SJCRH30 (cell line): ENCODE results near the gene PCGF3. TPM values are rescaled to one million over a fixed set of nuclear protein-coding genes. Genes with fewer than 3 reads are reported as not detected.

ENCODE experiments used
- DNase-seq, 2 experiments: peaks; one replicate each; pipeline ENCODE4 v3.0.0-alpha.2; 2015 to 2020
- H3K27ac ChIP-seq: fragments of 250-450 bp; sonication (Bioruptor Pico); 2 replicates; pipeline ENCODE4 v1.5.1; 2020; ENCODE audit warnings: mild to moderate bottlenecking, moderate library complexity
- H3K27me3 ChIP-seq: fragments of 250-450 bp; sonication (Bioruptor Pico); 2 replicates; pipeline ENCODE4 v1.5.1; 2020; ENCODE audit warnings: mild to moderate bottlenecking, moderate library complexity
- H3K36me3 ChIP-seq: fragments of 250-450 bp; sonication (Bioruptor Pico); 2 replicates; pipeline ENCODE4 v1.5.1; 2020; ENCODE audit warnings: mild to moderate bottlenecking, moderate library complexity
- H3K4me1 ChIP-seq: fragments of 250-450 bp; sonication (Bioruptor Pico); 2 replicates; pipeline ENCODE4 v1.5.1; 2020; ENCODE audit warnings: mild to moderate bottlenecking, moderate library complexity
- H3K4me3 ChIP-seq: fragments of 250-450 bp; sonication (Bioruptor Pico); 2 replicates; pipeline ENCODE4 v1.5.1; 2020; ENCODE audit warnings: mild to moderate bottlenecking, moderate library complexity
- H3K9me3 ChIP-seq: fragments of 250-450 bp; sonication (Bioruptor Pico); replicated peaks from 2 replicates; pipeline ENCODE4 v1.5.1; 2020; ENCODE audit warnings: mild to moderate bottlenecking, moderate library complexity
- total RNA-seq: library from RNA; depleted of rRNA; stranded (reverse); fragments of >200 nt; shearing (Covaris generic); gene quantifications from 2 replicates; pipeline ENCODE4 v1.2.3, GENCODE V29; 2014

Gene PCGF3
- total RNA-seq, 1 experiment from 2014 or later, result 60.4 TPM

DNA sequence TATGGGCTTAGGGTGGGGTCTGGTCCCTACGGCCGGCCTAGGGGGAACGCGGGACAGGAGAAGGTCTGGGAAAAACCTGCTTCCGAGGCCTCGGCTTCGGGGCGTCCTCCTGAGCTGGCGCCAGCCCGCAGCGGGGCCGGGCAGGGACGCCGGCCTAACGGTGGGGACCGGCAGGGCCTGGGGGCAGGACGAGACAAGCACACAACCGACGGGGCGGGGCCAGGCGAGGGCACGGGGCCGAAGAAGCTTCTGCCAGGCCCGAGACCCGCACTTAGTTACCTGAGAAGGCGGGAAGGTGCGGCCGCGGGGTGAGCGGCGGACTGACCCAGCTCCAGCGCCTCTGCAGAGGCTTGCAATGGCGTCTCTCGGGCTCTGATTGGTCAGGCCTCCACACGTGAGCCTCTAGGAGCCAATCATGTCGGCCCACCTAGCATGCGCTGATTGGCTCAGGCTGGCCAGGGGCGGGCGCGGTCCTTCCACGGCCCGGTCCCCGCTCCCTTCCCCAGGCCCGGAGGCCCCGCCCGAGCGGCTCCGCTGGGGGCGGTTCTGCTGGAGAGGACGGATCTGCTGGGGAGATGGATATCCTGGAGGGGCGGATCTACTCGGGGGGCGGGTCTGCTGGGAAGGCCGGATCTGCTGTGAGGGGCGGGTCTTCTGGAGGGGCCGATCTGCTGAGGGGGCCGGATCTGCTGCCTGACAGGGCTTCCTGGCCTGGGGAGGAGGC lies 76.0 kb downstream of the PCGF3 start:
- H3K27me3 ChIP-seq, result no peaks in the 10 kb centered on the region
- peak; percentile 99 for DNase-seq
- H3K4me3 ChIP-seq, result peak overlapping the region; percentile 90
- peaks cover 41% of the 10 kb centered on the region for H3K36me3 ChIP-seq
- no peaks in the 10 kb centered on the region for H3K9me3 ChIP-seq
- H3K27ac ChIP-seq, result peak overlapping the region; percentile 88
- no peaks in the 10 kb centered on the region; the same call in 1 of the 2 replicates for H3K4me1 ChIP-seq

- Histone ChIP-seq H3K36me3 (peaks cover 11% of the 10 kb centered on the region), H3K4me1 (no peaks in the 10 kb centered on the region; the same call in 1 of the 2 replicates), H3K4me3 (no peak overlapping the region), H3K27ac (no peak overlapping the region), H3K27me3 (no peaks in the 10 kb centered on the region), H3K9me3 (no peaks in the 10 kb centered on the region)
- no peak for DNase-seq
Measured at GRCh38 chr4:784401-785331, 79.0 kb downstream of the PCGF3 start.

GRCh38 chr4:785332-786073 lies 79.9 kb downstream of the PCGF3 start:
- H3K4me3 ChIP-seq, result no peak overlapping the region
- no peak overlapping the region for H3K27ac ChIP-seq
- H3K4me1 ChIP-seq, result peaks cover 5% of the 10 kb centered on the region
- peaks cover 3% of the 10 kb centered on the region for H3K36me3 ChIP-seq
- DNase-seq, result no peak
- no peaks in the 10 kb centered on the region for H3K27me3 ChIP-seq
- no peaks in the 10 kb centered on the region for H3K9me3 ChIP-seq

DNA sequence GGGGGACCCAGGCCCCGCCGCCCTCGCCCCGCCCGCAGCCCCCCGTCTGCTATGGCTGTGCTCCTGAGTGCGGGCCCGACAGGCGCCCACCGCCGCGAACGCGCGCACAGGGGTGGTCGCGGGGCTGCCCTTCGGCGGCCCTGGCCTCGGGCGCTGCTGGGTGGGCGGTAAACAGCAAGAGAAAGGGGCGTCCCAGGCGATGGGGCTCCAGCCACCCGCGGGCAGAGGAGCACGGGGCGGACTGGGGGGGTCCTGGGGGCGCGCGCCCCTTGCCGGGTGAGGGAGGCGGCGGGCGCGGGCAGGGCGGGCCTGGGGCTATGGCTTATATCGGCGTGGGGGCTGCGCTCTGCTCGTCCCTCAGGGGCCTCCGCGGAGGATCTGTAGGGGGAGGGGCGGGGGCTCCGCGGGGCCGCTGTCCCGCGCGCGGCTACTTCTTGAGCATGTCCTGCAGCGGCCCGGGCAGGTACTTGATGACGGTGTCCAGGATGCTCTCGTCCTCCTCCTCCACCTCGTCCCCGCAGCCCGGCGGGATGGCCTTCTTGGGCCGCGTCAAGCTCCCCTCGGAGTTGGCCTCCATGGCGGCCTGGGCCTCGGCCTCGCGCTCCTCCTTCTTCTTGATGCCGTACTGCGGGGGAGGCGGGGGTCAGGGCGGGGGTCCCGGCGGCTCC lies 80.6 kb downstream of the PCGF3 start:
- Histone ChIP-seq H3K27ac (no peak overlapping the region), H3K4me1 (peaks cover 5% of the 10 kb centered on the region), H3K27me3 (no peaks in the 10 kb centered on the region), H3K36me3 (no peaks in the 10 kb centered on the region), H3K9me3 (no peaks in the 10 kb centered on the region), H3K4me3 (no peak overlapping the region)
- no peak for DNase-seq

DNA sequence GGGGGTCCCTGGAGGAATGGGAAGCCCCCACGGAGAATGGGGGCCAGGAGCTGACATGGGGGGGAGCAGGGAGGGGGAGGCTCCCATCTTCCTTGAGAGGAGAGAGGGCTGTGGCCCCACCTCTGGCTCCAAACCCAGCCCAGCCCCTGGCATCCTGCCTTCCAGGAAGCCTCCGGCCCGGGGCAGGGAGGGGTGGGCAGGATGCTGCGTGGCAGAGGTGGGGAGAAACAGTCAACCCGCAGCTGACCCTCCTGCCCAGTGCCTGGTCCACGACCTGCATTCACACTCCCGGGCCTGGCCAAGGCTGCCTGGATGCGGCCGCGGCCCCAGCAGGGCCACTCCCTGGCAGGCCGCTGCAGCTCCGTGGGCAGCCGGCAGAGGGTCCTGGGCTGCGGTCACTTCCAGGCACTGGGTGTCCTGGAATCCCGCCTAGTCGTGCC lies 81.2 kb downstream of the PCGF3 start:
- Histone ChIP-seq H3K9me3 (no peaks in the 10 kb centered on the region), H3K4me3 (no peak overlapping the region), H3K4me1 (peaks cover 5% of the 10 kb centered on the region), H3K27me3 (no peaks in the 10 kb centered on the region), H3K27ac (no peak overlapping the region), H3K36me3 (no peaks in the 10 kb centered on the region)
- no peak for DNase-seq

DNA sequence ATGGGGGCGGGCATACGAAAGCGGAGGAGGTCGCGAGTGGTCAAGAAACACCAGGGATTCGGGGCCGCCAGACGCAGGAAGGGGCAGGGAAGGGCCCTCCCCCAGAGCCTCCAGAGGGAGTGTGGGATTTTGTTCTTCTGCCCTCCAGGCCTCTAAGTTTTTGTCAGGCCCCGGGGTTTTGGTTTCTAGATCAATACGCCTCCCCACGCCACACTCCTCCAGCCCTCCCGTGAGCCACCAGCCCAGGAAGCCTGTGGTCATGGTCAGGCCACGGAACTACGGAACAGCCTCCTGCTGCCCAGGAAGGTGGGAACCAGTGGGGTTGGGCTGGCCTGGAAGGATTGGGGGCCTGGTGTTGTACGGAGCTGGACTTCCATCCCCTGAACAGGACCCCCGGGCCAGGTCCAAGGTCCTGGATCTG lies 81.9 kb downstream of the PCGF3 start:
- Histone ChIP-seq H3K27ac (no peak overlapping the region), H3K36me3 (no peaks in the 10 kb centered on the region), H3K27me3 (no peaks in the 10 kb centered on the region), H3K9me3 (no peaks in the 10 kb centered on the region), H3K4me1 (peaks cover 5% of the 10 kb centered on the region), H3K4me3 (no peak overlapping the region)
- no peak for DNase-seq

GRCh38 chr4:788006-788635 lies 82.5 kb downstream of the PCGF3 start:
- Histone ChIP-seq H3K4me3 (no peak overlapping the region), H3K36me3 (no peaks in the 10 kb centered on the region), H3K4me1 (peaks cover 5% of the 10 kb centered on the region), H3K9me3 (no peaks in the 10 kb centered on the region), H3K27ac (no peak overlapping the region), H3K27me3 (no peaks in the 10 kb centered on the region)
- DNase-seq, result no peak

DNA sequence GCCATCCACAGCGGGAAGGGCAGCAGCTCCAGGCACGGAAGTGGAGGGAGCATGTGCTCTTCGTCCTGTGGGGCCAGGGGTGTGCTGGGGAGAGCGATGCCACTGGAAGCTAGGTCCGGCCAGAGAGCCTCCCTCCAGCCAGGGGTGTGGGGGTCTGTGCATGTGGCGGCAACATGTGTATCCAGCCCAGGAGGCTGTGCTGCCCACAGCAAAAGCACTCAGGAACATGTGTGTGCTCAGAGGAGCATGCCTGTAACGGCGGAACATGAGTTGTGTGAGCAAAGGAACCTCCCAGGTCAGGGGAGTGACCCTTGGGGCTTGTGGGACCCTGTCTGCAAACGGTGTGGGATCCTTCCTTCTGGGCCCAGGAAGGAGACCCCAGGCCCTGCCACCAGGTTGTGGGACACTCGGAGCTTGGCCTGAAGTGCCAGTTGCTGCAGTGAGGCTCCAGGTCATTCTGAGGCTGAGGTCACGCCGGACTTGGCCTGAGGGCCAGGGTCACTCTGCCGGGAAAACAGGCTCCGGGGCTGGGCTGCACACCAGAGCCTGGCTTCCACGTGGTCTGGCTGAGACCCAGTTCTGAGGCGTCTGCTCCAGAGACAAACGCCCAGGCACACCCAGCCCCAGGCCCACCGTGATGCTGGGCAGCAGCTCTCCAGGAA lies 83.1 kb downstream of the PCGF3 start:
- Histone ChIP-seq H3K27me3 (no peaks in the 10 kb centered on the region), H3K9me3 (no peaks in the 10 kb centered on the region), H3K4me3 (no peak overlapping the region), H3K4me1 (peaks cover 5% of the 10 kb centered on the region), H3K36me3 (no peaks in the 10 kb centered on the region), H3K27ac (no peak overlapping the region)
- no peak for DNase-seq

GRCh38 chr4:789571-790465 lies 84.2 kb downstream of the PCGF3 start:
- no peak overlapping the region for H3K4me3 ChIP-seq
- H3K27me3 ChIP-seq, result no peaks in the 10 kb centered on the region
- no peaks in the 10 kb centered on the region for H3K36me3 ChIP-seq
- no peaks in the 10 kb centered on the region for H3K9me3 ChIP-seq
- H3K4me1 ChIP-seq, result peaks cover 5% of the 10 kb centered on the region
- peak in 1 of 2 experiments; percentile 36 for DNase-seq
- H3K27ac ChIP-seq, result no peak overlapping the region

DNA sequence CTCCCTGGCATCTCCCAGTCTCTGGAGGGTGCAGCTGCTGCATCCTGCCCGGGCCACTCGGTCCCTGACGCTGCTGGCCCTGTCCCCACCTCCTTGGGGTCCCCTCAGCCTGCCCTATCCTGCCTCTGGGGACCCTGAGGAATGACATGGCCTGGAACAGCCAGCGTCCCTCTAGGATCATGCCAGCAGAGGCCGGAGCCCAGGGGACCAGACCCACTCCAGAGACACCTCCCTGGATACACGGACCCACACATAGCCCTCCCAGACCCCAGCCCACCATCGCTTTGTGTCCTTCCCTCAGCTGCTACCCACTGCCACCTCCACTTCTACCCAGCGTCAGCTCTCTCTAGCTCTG lies 84.8 kb downstream of the PCGF3 start:
- DNase-seq, result no peak
- Histone ChIP-seq H3K36me3 (no peaks in the 10 kb centered on the region), H3K4me1 (peaks cover 5% of the 10 kb centered on the region), H3K9me3 (no peaks in the 10 kb centered on the region), H3K27ac (no peak overlapping the region), H3K4me3 (no peak overlapping the region), H3K27me3 (no peaks in the 10 kb centered on the region)

DNA sequence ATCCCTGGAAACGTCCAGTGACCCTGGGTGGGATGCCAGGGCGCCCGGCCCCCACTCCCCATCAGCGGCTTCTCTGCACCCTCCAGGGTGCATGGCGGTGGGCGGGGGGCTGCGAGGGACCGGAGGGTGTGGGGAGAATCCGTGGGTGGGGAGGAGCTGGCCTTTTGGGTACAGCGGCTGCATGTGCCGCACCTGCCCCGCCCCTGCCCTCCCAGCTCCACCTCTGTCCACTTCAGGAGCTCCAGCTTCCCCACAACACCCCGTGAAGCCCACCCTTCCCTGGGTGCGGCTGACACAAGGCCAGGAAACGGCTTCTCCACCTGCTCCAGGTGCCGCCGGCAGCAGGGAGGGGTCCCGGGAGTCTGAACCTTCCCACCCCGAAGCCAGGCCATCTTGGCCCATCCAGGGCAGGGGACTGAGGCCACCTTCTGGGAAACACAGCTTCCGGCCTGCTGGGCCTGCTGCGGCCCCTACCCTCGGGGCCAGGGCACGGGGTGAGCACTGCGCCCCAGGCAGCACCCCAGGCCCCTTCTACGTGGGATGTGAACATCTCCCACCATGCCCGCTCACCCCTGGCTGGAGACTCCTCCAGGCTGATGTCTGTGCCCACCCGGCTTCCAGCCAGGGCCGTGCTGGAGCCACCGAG lies 85.7 kb downstream of the PCGF3 start:
- H3K36me3 ChIP-seq, result no peaks in the 10 kb centered on the region
- H3K27me3 ChIP-seq, result no peaks in the 10 kb centered on the region
- H3K4me3 ChIP-seq, result no peak overlapping the region
- no peaks in the 10 kb centered on the region for H3K9me3 ChIP-seq
- peaks cover 5% of the 10 kb centered on the region for H3K4me1 ChIP-seq
- no peak overlapping the region for H3K27ac ChIP-seq
- no peak for DNase-seq

- Histone ChIP-seq H3K9me3 (no peaks in the 10 kb centered on the region), H3K4me3 (no peak overlapping the region), H3K4me1 (peaks cover 5% of the 10 kb centered on the region), H3K27me3 (no peaks in the 10 kb centered on the region), H3K36me3 (no peaks in the 10 kb centered on the region), H3K27ac (no peak overlapping the region)
- DNase-seq, result no peak
Measured at GRCh38 chr4:791898-792625, 86.4 kb downstream of the PCGF3 start.
